DMS114 treated with DMSO at 0.1 percent for 48 hours (cell line): Measurements from ENCODE around the gene SYT14.
"Not testable (repeated sequence)": the region's sequence is repeated elsewhere in the genome, so short reads cannot be mapped to it uniquely, and the experiment has no call there.

ENCODE experiments used
- DNase-seq: peaks from one replicate; lab custom pipeline; 2025; ENCODE audit not compliant: unreplicated experiment; lab: John Stamatoyannopoulos, UW

Gene SYT14

DNA sequence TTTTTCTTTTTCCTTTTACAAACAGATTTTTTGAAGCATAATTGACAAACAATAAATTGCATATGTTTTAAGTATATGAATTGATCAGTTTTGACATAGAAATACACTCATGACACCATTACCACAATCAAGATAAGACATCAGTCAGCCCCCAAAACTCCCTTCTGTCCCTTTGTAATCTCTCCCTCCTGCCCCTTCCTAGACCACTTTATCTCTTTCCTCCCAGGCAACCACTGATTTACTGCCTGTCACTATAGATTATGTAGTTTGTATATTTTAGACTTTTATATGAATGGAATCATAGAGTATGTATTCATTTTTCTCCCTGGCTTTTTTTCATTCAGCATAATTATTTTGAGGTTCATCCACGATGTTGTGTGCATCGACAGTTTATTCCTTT, 6.9 kb upstream of the SYT14 start:
- no peak for DNase-seq

DNA sequence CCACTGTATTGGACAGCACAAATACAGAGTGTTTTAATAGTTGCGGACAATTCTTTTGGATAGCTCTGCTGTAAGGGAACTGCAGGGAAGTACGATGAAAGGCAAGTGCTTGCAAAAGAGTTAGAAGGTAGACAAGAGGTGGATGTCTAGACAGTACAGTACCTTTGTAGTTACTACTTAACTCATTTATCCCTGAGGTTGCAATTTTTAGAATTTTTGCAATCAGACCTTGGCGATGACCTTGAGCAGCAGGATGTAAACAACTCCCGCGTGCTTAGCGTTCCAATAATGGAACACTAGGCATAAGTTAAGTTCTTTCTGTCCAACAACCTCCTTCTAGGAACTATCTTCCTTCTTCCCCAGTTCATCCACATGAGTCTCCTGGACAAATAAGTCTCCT, 1.9 kb upstream of the SYT14 start:
- DNase-seq = no peak

DNA sequence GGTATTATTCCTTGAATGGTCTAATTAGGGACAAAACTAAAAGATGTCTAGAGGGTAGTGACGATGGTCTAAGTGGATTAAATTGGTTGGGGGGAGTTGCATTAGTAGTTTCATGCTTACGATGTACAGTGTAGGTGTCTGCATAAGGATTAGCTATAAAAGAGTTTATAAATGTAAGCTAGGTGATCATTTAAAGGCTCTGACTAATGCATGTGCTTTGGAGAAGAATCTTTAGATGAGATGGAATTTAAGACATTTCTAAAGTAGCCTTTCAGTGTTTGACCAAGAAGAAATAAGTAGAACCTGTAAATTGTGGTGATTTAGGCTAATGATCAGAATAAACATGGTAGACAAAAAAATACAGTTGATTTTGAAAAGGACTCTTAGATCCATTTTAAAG, 7.4 kb downstream of the SYT14 start:
- no peak for DNase-seq

DNA sequence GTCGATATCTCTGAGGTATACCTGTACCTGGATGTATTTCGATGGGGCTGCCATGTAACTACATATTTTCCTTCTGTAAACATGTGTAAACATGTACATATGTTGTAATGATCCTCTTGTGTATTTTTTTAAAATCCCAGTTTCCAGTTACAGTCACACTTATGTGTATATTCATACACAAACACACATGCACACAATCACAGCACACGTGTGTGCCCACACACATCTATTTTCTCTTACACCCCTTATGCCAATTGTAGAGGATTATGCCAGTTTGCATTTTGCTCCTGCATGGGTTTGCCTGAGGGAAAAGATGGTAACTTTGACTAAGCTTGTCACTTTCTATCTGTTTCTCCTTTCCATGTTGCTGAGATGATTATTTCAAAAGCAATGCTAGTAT, 10.1 kb downstream of the SYT14 start:
- no peak for DNase-seq

DNA sequence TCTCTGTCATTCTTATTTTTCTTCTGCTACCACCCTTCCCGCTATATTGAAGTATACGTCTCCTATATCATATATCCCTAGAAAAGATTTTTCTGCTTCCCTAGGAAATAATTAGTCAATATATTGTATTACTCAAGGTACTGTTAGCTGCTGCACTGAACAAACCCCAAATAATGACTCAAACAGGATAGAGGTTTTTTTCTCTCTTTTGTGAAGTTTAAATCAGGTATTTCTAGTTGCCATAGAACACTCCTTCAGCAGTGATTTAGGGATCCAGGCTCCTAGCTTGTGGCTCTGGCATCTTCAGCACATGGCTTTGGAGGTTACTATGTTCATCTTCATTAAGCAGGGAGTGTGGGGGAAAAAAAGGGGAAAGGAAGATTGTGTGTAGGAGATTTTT, 18.1 kb downstream of the SYT14 start:
- no peak for DNase-seq

DNA sequence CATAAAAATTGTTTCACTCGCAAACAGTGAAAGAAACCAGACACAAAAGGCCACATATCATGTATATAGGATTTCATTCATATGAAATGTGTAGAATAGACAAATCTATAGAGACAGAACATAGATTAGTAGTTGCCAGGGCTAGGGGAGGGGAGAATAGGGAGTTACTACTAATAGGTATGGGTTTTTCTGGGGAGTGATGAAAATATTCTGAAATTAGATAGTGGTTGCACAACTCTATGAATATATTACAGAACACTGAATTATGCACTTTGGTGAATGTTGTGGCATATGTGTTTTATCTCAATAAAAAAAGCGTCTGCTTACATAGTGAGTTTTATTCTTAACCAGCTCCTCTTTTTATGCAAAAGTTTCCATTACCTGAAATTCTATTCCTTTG, 21.6 kb downstream of the SYT14 start:
- no peak for DNase-seq

DNA sequence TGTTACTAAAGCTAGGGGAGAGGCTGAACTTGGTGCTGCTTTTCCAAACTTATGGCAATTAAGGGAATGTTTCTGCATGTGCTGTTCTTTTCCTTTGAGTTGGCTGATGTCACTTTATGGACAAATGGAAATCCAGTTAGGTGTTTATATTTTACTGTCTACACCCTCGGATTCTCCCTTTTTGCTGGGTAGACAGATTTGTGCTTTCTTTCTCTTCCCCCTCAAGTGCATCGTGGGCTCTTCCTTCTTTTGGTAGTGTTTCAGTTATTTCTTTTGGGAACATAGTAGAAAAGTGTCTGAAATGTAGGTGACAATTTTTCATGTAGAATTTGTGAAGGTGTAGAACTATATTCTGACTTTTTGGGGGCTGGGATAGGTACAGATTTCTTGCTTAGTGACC, 22.9 kb downstream of the SYT14 start:
- no peak for DNase-seq

DNA sequence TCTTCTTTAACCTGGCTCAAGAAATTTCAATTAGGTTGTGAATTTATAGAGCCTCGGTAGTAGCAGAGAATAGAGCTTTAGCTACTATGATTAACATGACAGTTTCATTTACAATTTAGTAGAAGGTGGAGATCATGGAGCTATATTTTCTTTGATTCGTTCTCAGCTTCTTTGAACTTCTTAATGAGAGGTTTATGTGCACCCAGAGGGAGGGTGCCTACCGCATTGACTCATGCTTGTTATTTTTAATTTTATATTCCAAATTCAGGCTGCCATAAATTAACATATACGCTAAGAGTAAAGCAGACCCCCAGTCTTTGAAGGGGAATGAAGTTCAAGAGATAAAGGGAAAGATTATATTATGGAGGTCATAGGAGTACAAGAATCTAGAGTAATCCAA, 24.4 kb downstream of the SYT14 start:
- DNase-seq = no peak

DNA sequence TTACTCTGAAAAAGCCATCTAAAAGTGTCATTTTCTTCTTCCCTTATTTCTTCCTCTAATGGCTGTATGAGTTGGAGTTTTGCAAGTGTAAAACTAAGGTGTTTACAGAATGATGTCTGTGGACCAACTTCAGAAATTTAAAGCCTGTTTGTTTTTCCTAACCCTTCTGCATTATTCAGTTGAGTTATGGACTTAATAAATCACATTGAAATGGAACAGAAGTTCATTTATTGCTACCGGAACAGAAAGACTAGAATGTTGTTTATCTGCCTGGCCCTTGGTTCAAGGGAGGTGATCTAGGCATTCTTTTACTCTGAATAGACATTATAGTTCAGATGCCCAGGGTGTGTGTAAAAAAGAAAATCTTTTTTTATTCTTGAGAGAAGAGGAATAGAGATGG, 24.8 kb downstream of the SYT14 start:
- no peak for DNase-seq

DNA sequence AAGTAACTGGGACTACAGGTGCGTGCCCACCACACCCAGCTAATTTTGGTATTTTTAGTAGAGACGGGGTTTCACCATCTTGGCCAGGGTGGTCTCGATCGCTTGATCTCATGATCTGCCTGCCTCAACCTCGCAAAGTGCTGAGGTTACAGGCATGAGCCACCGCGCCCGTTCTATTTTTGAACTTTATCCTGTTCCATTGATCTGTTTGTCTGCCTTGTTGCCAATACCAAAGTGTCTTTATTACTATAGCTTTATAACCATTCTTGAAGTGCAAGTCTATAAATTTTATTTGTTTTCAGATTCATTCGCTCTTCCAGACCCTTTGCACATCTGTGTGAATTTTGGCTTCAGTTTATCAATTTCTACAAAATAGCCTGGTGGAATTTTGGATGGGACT, 28.0 kb downstream of the SYT14 start:
- DNase-seq = no peak

DNA sequence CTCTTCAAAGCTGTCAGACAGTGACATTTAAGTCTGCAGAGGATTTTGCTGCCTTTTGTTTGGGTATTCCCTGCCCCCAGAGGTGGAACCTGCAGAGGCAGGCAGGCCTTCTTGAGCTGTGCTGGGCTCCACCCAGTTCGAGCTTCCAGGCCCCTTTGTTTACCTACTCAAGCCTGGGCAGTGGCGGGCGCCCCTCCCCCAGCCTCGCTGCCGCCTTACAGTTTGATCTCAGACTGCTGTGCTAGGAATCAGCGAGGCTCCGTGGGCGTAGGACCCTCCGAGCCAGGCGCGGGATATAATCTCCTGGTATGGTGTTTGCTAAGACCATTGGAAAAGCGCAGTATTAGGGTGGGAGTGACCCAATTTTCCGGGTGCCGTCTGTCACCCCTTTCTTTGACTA, 40.7 kb downstream of the SYT14 start:
- not testable (repeated sequence) for DNase-seq

DNA sequence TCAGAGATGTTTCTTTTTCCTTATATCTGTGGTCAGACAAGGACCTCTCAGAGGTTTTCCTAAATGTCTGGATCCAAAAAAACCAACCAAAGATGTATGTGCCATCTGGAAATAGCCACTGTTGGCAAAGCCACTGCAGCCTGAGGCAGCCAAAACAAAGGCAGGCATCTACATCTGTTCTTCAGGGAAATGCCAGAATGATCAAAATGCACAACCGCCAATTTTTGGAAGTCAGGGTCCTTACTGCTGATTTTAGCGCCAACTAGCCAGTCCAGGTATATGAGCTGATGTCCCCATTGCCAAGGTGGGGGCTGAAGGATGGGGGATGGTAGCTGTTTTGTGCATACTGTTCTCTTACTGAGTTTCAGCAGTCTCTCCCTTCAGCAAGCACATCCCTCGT, 45.9 kb downstream of the SYT14 start:
- no peak for DNase-seq

DNA sequence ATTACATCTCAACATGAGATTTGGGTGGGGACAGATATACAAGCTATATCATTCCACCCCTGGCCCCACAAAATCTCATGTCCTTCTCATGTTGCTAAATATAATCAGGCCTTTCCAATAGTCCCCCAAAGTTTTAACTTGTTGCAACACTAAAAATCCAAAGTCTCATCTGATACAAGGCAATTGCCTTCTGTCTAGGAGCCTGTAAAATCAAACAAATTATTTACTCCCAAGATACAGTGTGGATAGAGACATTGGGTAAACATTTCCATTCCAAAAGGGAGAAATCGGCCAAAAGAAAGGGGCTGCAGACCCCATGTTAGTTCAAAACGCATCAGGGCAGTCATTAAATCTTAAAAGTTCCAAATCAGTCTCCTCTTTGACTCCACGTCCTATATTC, 47.0 kb downstream of the SYT14 start:
- DNase-seq = no peak

DNA sequence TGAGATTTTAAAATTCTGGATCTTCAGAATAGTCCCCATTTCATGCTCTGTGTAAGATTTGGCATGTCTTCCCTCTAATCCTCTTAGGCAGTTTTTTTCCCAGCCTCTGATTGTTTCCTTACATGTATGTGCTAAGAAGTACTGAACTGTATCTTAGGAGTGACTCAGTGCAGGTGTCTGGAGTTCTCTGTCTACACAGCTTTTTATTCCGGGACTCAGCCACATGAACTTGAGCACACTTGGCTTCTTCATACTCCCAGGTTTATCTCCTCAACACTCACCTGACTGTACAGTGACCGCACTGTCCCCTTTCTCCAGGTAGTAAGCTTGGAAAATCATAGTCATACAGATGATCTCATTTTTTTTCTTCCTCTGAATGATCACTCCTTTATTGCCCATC, 50.7 kb downstream of the SYT14 start:
- DNase-seq = no peak

DNA sequence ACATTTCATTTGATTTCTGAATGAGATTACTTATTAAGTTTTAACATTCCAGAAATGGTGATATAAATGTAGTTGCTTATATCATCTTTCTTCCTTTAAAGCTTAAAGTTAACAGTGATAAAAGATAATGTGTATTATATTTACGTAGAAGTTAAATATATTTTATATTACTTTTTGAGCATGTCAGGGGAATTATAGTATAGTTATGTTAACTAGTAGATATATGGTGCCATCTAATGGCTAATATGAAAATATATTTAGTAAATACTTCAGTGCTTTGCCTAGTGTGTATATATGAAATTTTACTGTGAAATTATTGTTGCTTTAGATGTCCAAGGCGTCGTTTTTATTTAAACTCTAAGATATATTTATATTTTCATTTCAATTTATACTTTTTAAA, 51.5 kb downstream of the SYT14 start:
- DNase-seq = peak; percentile 54

DNA sequence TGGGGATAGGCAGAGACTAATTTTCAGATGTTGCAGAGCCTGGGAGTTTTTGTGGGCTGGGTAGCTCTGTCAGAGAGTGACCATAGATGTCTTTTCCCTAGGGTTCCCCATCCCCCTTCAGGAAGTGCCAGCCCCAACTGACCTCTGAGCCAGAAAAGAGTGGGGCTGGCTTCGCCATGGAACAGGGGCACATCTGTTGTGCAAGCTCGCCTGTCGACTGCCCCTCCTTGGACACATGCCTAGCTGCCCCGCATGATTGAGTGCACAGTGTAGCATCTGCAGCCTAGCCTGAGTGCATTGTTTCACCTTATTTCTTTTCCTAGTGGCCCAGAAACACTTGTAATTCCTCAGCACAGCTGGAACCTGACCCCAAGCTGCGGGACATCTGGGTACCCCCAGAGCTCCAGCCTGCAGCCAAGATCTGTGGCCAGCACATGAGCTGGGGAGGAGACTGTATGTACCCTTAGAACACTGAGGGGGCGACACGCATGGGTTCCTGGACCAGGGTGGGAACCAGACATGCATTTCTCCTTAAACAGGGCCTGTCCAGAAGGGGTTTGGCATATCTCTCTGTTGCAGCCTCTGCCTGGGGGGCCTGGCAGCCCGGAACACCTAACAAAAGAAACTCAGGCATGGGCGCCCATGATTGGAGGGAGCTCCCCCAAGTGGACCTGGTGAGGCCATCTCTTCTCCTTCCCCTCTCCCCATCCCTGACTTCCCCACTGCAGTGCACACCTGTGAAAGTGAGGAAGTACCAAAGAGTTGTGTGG, 55.2 kb downstream of the SYT14 start:
- DNase-seq = no peak

DNA sequence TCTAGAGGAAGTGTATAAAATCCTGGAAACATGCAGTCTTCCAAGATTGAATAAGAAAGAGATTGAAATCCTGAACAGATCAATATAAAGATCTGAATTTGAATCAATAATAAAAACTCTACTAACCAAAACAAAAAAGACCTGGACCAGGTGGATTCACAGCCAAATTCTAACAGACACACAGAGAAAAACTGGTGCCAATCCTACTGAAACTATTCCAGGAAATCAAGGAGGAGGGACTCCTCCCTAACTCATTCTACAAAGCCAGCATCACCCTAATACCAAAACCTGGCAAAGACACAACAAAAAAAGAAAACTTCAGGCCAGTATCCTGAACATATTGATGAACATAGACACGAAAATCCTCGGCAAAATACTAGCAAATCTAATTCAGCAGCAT, 58.3 kb downstream of the SYT14 start:
- no peak for DNase-seq

DNA sequence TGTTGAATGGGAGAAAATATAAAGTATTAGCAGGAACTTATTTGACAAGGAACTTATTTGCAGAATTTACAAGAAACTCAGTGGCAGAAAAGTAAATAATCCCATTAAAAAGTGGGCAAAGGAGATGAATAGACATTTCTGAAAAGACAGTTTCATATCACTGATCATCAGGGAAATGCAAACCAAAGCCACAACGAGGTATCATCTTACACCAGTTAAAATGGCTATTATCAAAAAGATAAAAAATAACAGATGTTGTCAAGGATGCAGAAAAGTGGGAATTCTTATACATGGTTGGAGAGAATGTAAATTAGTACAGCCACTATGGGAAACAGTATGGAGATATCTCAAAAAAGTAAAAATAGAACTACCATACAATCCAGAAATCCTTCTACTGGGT, 61.0 kb downstream of the SYT14 start:
- DNase-seq = no peak

DNA sequence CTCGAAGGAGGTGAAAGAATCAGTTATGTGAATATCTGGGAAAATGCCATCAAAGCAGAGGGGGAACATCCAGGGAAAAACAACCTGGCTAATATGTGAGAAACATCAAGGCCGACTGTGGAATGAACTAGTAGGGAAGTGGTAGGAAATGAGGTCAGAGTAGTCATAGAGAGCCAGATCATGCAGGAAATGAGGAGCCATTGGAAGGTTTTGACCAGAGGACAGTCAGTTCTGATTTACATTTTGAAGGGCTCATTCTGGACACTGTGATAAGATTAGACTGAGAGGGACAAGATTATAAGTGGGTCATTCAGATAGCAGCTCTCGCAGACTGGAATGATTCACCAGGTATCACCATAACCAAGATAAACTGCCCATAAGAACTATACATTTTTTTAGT, 63.7 kb downstream of the SYT14 start:
- DNase-seq = no peak

DNA sequence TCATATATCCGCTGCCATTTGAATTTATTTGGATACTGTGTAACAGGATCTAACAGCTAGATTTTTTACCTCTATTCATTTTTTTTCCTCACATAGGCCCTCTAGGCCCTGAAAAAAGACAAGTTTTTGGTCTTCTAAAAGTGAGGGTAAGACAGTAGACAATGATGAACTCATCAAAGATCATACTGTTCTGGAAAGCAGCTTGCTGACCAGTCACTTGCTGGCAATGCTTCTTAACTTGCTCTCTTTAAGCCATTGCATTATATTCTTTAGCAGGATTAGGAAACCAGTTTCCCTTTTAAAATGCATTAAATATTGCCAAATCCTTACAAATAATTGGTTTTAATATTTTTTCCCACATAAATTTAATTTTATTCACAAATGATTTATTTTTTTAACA, 65.5 kb downstream of the SYT14 start:
- DNase-seq = no peak

DNA sequence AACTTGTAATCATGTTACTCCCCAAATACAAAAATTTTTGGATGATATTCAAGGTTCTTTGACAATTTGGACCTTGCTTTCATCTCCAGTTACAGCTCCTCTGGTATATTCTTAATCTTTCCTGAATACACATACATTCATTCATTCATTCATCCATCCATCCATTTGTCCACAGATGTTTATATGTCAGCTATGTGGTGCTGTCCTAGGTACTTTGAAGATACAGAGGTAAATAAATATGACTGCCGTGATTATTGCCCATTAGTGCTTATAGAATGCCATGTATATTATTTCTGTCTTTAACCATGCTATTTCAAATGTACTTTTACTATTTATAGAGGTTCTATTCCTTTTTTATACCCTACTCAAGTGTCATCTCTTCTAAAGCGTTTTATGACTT, 72.1 kb downstream of the SYT14 start:
- DNase-seq = no peak

DNA sequence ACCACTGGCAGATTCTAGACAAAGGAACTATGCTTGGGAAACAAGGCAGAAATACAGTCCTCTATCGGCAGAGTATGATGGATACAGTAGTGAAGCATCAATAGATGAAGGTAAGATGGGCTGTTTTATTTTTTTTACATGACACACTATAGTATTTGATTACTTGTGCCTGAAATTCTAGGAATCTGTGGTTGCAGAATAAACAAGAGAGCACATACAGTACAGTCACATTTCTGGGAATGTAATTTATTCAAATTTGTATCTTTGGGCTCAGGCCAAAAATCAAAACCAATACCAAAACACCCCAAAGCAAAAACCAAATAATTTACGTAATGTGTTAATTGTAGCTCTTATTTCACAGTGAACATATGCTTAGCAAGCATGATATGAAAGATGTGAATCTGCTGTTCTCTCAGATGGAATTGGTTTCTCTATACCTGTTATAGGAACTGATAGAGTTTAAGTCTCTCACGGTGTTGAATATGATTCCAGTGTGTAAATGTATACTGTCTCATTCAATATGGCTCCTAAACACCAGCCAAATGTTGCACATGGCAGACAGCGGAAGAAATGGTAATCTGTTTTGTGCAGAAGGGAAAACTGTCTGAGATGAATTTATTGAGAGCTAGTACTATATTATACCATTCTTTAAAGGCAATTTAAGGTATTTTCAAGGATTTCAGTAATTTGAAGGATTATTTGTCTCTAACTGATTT, 83.3 kb downstream of the SYT14 start:
- DNase-seq = no peak

DNA sequence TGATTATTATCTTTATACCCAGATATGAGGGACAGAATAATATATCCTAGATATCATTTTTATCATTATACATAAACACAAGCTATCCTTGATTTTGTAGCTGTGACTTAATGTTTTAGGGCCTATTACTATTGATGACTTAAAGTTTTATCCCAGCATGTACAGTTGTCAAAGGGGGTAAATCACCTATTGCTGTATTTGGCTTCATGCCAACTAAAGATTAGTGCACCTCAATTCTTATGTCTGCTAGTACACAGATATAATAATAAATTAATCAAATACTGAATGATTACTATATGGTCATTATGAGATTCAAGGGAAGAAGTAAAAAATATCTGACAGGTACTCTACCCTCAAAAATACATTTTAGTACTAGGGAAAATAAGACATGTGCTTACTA, 84.0 kb downstream of the SYT14 start:
- no peak for DNase-seq
